ENCODE data around the gene FRMD8.
"Not testable (repeated sequence)": the region's sequence is repeated elsewhere in the genome, so short reads cannot be mapped to it uniquely, and the experiment has no call there.

FRMD8 gene

GRCh38 chr11:65393513-65394079, 7.2 kb downstream of the FRMD8 start:
- no peak for DNase-seq (ENCODE audit: low read depth in 2 of 2)

- no peak for DNase-seq (ENCODE audit: low read depth in 2 of 2)
Measured at GRCh38 chr11:65394125-65394536, 7.7 kb downstream of the FRMD8 start.

- DNase-seq (ENCODE audit: low read depth in 2 of 2) = no peak
Measured at GRCh38 chr11:65395961-65396530, 9.6 kb downstream of the FRMD8 start.

- no peak for DNase-seq (ENCODE audit: low read depth in 2 of 2)
Measured at GRCh38 chr11:65396769-65397745, 10.6 kb downstream of the FRMD8 start.

- DNase-seq (ENCODE audit: low read depth in 2 of 2) = no peak
Measured at GRCh38 chr11:65398362-65398910, 12.0 kb downstream of the FRMD8 start.

- DNase-seq (ENCODE audit: low read depth in 2 of 2) = no peak
Measured at GRCh38 chr11:65399249-65399648, 12.8 kb downstream of the FRMD8 start.

GRCh38 chr11:65399845-65400244, 13.4 kb downstream of the FRMD8 start:
- DNase-seq (ENCODE audit: low read depth in 2 of 2) = no peak

GRCh38 chr11:65400307-65401072, 14.1 kb downstream of the FRMD8 start:
- DNase-seq (ENCODE audit: low read depth in 2 of 2) = no peak

GRCh38 chr11:65401073-65401802, 14.8 kb downstream of the FRMD8 start:
- DNase-seq (ENCODE audit: low read depth in 2 of 2) = no peak

- DNase-seq (ENCODE audit: low read depth in 2 of 2) = no peak
Measured at GRCh38 chr11:65401803-65402248, 15.4 kb downstream of the FRMD8 start.

GRCh38 chr11:65402790-65403189, 16.4 kb downstream of the FRMD8 start:
- DNase-seq (ENCODE audit: low read depth in 2 of 2) = no peak

GRCh38 chr11:65403607-65404121, 17.2 kb downstream of the FRMD8 start:
- no peak for DNase-seq (ENCODE audit: low read depth in 2 of 2)

GRCh38 chr11:65404210-65404609, 17.8 kb downstream of the FRMD8 start:
- no peak for DNase-seq (ENCODE audit: low read depth in 2 of 2)

- no peak for DNase-seq (ENCODE audit: low read depth in 2 of 2)
Measured at GRCh38 chr11:65404638-65405339, 18.4 kb downstream of the FRMD8 start.

GRCh38 chr11:65410936-65411680, 24.7 kb downstream of the FRMD8 start:
- no peak for DNase-seq (ENCODE audit: low read depth in 2 of 2)

- DNase-seq (ENCODE audit: low read depth in 2 of 2) = no peak
Measured at GRCh38 chr11:65411681-65412070, 25.2 kb downstream of the FRMD8 start.

- DNase-seq (ENCODE audit: low read depth in 2 of 2) = no peak
Measured at GRCh38 chr11:65412271-65413076, 26.0 kb downstream of the FRMD8 start.

GRCh38 chr11:65413077-65413664, 26.7 kb downstream of the FRMD8 start:
- not testable (repeated sequence) for DNase-seq (ENCODE audit: low read depth in 2 of 2)

Data from stimulated activated CD8-positive, alpha-beta memory T cell treated with anti-CD3 and anti-CD28 coated beads, Interleukin-2, amount 100 ng/mL, for 1 hour (primary cell).